Activated B cell treated with CpG ODN at 0.5 μM for 24 hours (primary cell): Measurements from ENCODE around the gene HACD3. TPM values are rescaled to one million over a fixed set of nuclear protein-coding genes. Genes with fewer than 3 reads are reported as not detected.

Source experiments
- ATAC-seq: fragments of 200-7000 bp; cut with Tn5 transposase; one replicate; pipeline ENCODE4 v1.10.0; 2021; ENCODE audit warnings: low read depth, mild to moderate bottlenecking, moderate library complexity
- CTCF ChIA-PET: fragments of 350-600 bp; sonication (Branson Sonifier 250); formaldehyde crosslinking; loops from one replicate; lab custom pipeline; 2021; ENCODE audit warnings: antibody characterized with exemption; lab: Charles Lee
- POLR2A ChIA-PET: fragments of 350-600 bp; sonication (Branson Sonifier 250); formaldehyde crosslinking; loops from one replicate; lab custom pipeline; 2021; ENCODE audit warnings: antibody characterized with exemption; lab: Charles Lee
- DNase-seq: peaks from one replicate; pipeline ENCODE4 v3.0.0; 2022
- H3K27ac Mint-ChIP-seq: one replicate; pipeline ENCODE4 v1.8.0; 2020; ENCODE audit warnings: mixed read lengths
- H3K27me3 Mint-ChIP-seq: one replicate; pipeline ENCODE4 v1.8.0; 2021; ENCODE audit warnings: mixed read lengths
- H3K36me3 Mint-ChIP-seq: one replicate; pipeline ENCODE4 v1.8.0; 2021; ENCODE audit warnings: low read depth, mixed read lengths
- H3K4me1 Mint-ChIP-seq: one replicate; pipeline ENCODE4 v1.8.0; 2021; ENCODE audit warnings: mixed read lengths
- H3K4me3 Mint-ChIP-seq: one replicate; pipeline ENCODE4 v1.8.0; 2020; ENCODE audit warnings: mild to moderate bottlenecking, mixed read lengths
- H3K9me3 Mint-ChIP-seq: one replicate; pipeline ENCODE4 v1.8.0; 2020; ENCODE audit warnings: mixed read lengths
- intact Hi-C: fragments of 100-400 bp; cut with micrococcal nuclease; formaldehyde crosslinking; loops from one replicate; pipeline ENCODE4 v1.15.1; 2024
- total RNA-seq: library from RNA; stranded (reverse); gene quantifications from 2 replicates; pipeline ENCODE4 v1.2.3, GENCODE V29; 2022
- TF ChIP-seq, protein P1 (sequence below): fragments of 200-600 bp; IDR thresholded peaks from one replicate; pipeline ENCODE4 v1.8.0; 2022; ENCODE audit warnings: antibody characterized with exemption, mild to moderate bottlenecking

Gene HACD3
- total RNA-seq, 1 donor from 2014 or later, result 11.5 TPM

DNA sequence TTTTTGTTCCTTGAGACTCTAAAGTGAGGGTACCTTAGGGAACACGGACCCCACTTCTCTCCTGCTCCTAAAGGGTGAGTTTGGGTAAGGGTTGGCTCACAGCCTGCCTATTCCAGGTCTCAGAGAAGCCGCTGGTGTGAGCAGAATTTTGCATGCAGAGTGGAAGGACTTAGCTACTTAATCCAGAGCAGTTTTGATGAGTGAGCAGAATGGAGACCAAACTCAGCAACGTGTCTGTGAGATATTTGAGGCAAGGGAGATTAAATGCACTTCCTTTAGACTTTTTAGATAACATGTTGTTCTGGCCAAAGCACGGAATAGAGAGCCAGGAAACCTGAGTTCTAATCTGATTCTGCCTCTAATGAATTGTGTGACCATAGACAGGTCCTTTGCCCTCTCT lies 96.6 kb downstream of the HACD3 start:
- H3K4me3 Mint-ChIP-seq, result no peak overlapping the region
- H3K9me3 Mint-ChIP-seq, result no peaks in the 10 kb centered on the region
- ATAC-seq, result no peak
- no peaks in the 10 kb centered on the region for H3K27me3 Mint-ChIP-seq
- peaks cover 30% of the 10 kb centered on the region for H3K36me3 Mint-ChIP-seq
- POLR2A ChIA-PET, result no interaction called here
- peaks cover 16% of the 10 kb centered on the region for H3K4me1 Mint-ChIP-seq
- TF ChIP-seq, protein P1, sequence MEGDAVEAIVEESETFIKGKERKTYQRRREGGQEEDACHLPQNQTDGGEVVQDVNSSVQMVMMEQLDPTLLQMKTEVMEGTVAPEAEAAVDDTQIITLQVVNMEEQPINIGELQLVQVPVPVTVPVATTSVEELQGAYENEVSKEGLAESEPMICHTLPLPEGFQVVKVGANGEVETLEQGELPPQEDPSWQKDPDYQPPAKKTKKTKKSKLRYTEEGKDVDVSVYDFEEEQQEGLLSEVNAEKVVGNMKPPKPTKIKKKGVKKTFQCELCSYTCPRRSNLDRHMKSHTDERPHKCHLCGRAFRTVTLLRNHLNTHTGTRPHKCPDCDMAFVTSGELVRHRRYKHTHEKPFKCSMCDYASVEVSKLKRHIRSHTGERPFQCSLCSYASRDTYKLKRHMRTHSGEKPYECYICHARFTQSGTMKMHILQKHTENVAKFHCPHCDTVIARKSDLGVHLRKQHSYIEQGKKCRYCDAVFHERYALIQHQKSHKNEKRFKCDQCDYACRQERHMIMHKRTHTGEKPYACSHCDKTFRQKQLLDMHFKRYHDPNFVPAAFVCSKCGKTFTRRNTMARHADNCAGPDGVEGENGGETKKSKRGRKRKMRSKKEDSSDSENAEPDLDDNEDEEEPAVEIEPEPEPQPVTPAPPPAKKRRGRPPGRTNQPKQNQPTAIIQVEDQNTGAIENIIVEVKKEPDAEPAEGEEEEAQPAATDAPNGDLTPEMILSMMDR, result no peak
- intact Hi-C loops, result no loop called here
- CTCF ChIA-PET, result no interaction called here
- H3K27ac Mint-ChIP-seq, result no peak overlapping the region
- no peak for DNase-seq

Other genes starting within 250 kb of the HACD3 start
- 11.2 and 11.5 TPM in 2 replicates for gene PARP16, start 243.6 kb upstream of the HACD3 start, total RNA-seq
- not detected in 2 replicates for gene RNU5A-1, start 234.4 kb upstream of the HACD3 start, total RNA-seq
- 32.5 TPM in 1 of 2 replicates, not detected in the other for gene RNU5B-1, start 225.8 kb upstream of the HACD3 start, total RNA-seq
- not detected in 2 replicates for gene IGDCC3, start 152.5 kb upstream of the HACD3 start, total RNA-seq
- not detected in 2 replicates for gene IGDCC4, start 107.5 kb upstream of the HACD3 start, total RNA-seq
- gene DPP8, start 12.8 kb upstream of the HACD3 start, total RNA-seq, result 43.0 and 52.2 TPM in 2 replicates
- gene INTS14, start 80.7 kb downstream of the HACD3 start, total RNA-seq, result 37.6 and 41.2 TPM in 2 replicates
- 3.6 and 4.6 TPM in 2 replicates for gene SLC24A1, start 91.5 kb downstream of the HACD3 start, total RNA-seq